IgD-negative memory B cell (primary cell): Measurements from ENCODE around the gene RFX4. TPM values are rescaled to one million over a fixed set of nuclear protein-coding genes. Genes with fewer than 3 reads are reported as not detected.

Experiments
- H3K27ac Mint-ChIP-seq, 3 donors: one replicate each; pipeline ENCODE4 v1.8.0; 2020 to 2022; ENCODE audit warnings: mild to moderate bottlenecking in 3 of 3, mixed read lengths in 3 of 3, moderate library complexity in 1 of 3
- H3K27me3 Mint-ChIP-seq: one replicate; pipeline ENCODE4 v1.8.0; 2021; ENCODE audit warnings: mixed read lengths
- H3K36me3 Mint-ChIP-seq: one replicate; pipeline ENCODE4 v1.8.0; 2020; ENCODE audit warnings: mild to moderate bottlenecking, mixed read lengths
- H3K4me1 Mint-ChIP-seq, 3 donors: one replicate each; pipeline ENCODE4 v1.8.0; 2020 to 2022; ENCODE audit warnings: mixed read lengths in 3 of 3, mild to moderate bottlenecking in 1 of 3
- H3K4me3 Mint-ChIP-seq, 4 donors: one replicate each; pipeline ENCODE4 v1.8.0; 2020 to 2022; ENCODE audit warnings: mild to moderate bottlenecking in 4 of 4, mixed read lengths in 4 of 4, moderate library complexity in 3 of 4
- H3K9me3 Mint-ChIP-seq, 3 donors: one replicate each; pipeline ENCODE4 v1.8.0; 2020 to 2021; ENCODE audit warnings: mixed read lengths in 3 of 3, mild to moderate bottlenecking in 1 of 3
- polyA plus RNA-seq: library from polyadenylated mRNA; unstranded; fragments of 300-500 nt; fragmentation: Illumina TruSeq; gene quantifications from one replicate; pipeline ENCODE4 v1.2.3, GENCODE V29; 2021

RFX4 gene
- polyA plus RNA-seq, 1 donor from 2014 or later, result not detected

DNA sequence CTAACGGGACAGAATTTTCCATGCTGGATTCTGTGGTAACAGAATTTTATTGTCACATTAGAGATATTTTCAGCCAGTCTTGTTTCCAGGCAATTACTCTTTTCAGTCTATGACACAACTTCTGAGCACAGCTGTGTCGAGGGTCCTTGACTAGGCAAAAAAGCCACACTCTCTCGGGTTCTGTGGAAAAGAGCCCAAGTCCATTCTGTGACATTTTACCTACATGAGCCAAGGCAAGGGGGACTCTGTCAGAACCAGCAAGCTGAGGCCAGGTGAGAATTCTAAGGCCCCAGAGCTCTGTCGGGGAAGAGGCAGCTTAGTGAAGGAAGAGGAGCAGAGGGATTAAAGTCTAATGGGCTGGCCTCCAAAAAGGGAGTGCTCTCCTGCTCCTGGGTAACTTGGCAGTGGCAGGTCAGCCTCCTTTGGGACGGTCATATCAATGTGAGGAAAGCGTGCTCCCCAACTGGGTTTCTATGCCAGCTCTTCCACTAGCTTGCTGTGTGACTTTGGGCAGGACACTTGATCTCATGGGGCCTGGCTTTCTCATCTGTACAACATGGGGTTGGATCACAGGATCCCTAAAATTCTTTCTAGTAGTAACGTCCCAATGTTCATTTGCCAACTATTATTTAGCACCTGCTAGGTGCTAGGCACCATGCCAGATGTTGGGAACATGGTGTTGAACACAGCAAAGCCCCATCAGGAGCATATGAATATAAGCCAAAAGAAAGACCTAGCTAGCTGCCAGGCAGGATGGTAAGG, 175.7 kb downstream of the RFX4 start:
- Mint-ChIP-seq H3K9me3 (no peaks in the 10 kb centered on the region), H3K27ac (peak overlapping the region in 2 of 3 donors; percentile 67 to 92), H3K36me3 (peaks cover 7% of the 10 kb centered on the region), H3K4me3 (peak overlapping the region in 2 of 4 donors; percentile 5 to 89), H3K27me3 (no peaks in the 10 kb centered on the region), H3K4me1 (peaks cover 15 to 35% (median 31%) of the 10 kb centered on the region in 3 donors)

DNA sequence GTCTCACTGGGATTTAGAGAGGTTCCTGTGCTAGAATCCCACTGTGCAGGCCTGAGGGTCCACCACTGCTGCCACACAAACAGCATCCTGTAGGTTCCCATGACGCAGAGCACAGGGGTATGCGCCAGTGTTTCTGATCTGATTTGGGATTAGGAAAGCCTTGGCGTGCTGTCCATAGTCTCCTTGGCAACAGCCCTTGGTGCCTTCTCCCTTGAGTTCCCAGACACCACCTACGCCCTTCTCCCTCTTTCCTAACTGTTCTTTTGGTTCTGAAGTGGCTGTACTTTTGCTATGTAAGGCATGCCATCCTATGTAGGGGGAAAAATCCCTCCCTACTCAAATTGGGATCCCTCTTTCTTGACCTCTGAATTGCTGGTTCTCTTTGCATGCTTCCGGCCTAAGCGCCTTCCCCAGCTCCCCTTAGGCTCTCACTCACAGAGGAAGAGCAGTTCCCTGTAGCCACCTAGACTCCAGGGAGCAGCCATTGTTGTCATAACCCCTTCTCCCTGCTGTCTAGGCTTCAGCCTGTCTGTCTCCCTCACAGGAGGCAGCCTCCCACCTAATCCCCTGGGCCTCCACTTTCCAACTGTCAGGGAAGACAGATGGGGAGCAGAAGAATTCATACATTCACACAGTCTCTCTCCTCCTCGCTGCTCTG, 176.9 kb downstream of the RFX4 start:
- H3K36me3 Mint-ChIP-seq, result peaks cover 7% of the 10 kb centered on the region
- H3K27ac Mint-ChIP-seq, result peak overlapping the region; percentile 49 to 96 (median 57)
- H3K4me1 Mint-ChIP-seq, result peaks cover 12 to 24% (median 21%) of the 10 kb centered on the region in 3 donors

DNA sequence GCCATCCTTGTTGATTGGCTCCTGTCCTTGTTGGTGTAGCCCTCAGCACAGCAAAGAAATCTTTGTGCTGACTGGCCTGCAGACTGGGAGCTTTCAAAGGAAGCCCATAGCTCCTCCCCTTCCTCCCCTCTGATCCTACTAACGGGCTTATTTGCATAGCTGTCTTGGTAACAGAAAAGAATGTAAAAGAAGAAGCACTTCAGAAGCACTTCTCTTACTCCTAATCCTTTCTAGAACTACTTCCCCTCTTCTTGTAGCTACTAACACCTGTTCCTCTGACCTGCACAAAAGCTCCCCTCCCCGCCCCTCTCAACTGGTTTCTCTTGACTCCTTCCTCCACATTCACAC, 177.4 kb downstream of the RFX4 start:
- Mint-ChIP-seq H3K9me3 (no peaks in the 10 kb centered on the region), H3K36me3 (peaks cover 7% of the 10 kb centered on the region), H3K27me3 (no peaks in the 10 kb centered on the region), H3K4me1 (peaks cover 12 to 22% (median 19%) of the 10 kb centered on the region in 3 donors), H3K4me3 (peak overlapping the region; percentile 65 to 96 (median 86)), H3K27ac (peak overlapping the region; percentile 49 to 96 (median 57))

More for the DNA sequence above, 176.9 kb downstream of the RFX4 start:
- Mint-ChIP-seq H3K4me3 (peak overlapping the region; percentile 65 to 96 (median 86)), H3K9me3 (no peaks in the 10 kb centered on the region), H3K27me3 (no peaks in the 10 kb centered on the region)

DNA sequence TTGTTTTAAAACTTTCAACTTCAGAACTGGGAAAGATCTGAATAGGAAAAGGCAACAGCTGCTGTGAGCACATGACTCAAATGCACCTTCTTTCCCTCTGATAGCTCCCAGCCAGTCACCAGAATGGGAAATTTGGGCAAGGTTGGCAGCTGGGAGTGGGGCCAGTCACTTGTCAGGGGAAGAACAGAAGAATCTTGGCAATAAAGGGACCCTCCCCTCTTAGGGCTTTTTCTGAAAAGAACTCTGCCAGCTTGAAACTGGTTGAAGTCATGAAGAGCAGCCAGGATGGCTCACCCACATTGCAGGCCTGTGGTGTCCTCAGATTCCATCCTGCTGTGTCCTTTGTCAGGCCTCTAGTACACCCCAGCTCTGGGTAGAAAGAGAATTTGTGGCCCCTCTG, 181.4 kb downstream of the RFX4 start:
- Mint-ChIP-seq H3K27ac (no peak overlapping the region), H3K4me3 (no peak overlapping the region), H3K4me1 (peaks cover 12 to 19% (median 15%) of the 10 kb centered on the region in 3 donors), H3K9me3 (no peaks in the 10 kb centered on the region), H3K27me3 (peaks cover 12% of the 10 kb centered on the region), H3K36me3 (peaks cover 8% of the 10 kb centered on the region)

DNA sequence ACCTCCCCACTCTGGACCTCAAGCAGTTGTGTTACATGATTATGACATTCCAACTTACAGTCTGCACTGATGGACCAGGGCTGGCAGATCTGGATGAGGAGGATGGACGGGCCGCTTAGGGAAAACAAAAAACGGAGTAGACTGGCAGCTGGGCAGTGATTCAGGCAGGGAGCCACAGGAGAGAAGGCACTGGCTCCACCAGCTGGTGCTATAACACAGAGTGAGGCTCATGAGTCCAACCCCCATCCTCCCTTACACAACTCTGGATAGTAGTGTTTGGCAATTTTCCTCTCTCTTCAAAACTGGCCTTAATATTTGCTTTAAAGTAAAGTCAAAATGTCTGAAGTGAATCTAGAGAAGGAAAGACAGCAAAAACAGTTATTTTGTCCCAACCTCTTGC, 181.9 kb downstream of the RFX4 start:
- no peak overlapping the region for H3K27ac Mint-ChIP-seq
- H3K4me1 Mint-ChIP-seq, result peaks cover 12 to 15% (median 13%) of the 10 kb centered on the region in 3 donors
- peaks cover 8% of the 10 kb centered on the region for H3K36me3 Mint-ChIP-seq
- H3K27me3 Mint-ChIP-seq, result peaks cover 14% of the 10 kb centered on the region
- H3K9me3 Mint-ChIP-seq, result no peaks in the 10 kb centered on the region
- H3K4me3 Mint-ChIP-seq, result no peak overlapping the region

DNA sequence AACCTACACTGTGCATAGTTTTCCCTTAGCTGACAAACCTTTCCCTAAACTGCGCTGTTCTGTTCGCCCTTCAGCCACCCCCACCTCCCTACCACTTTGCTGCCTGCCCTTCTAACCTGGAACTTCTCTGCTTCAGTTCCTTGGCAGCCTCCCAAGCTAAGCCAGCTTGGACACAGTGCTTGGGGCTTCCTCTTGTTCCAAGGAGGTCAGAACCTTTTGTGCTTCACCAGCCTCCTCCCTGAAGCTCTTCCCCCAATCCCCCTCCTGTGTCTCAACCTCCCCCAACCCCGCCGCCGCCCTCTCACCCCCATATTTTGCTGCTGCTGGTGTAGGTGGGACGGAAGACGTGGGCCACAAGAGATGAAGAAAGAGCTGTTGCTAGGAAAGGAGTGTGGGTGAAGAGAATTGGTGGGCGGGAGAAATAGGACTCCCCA, 183.6 kb downstream of the RFX4 start:
- Mint-ChIP-seq H3K4me3 (no peak overlapping the region), H3K27ac (no peak overlapping the region), H3K27me3 (peaks cover 14% of the 10 kb centered on the region), H3K9me3 (no peaks in the 10 kb centered on the region), H3K4me1 (no peaks in the 10 kb centered on the region), H3K36me3 (peaks cover 4% of the 10 kb centered on the region)

DNA sequence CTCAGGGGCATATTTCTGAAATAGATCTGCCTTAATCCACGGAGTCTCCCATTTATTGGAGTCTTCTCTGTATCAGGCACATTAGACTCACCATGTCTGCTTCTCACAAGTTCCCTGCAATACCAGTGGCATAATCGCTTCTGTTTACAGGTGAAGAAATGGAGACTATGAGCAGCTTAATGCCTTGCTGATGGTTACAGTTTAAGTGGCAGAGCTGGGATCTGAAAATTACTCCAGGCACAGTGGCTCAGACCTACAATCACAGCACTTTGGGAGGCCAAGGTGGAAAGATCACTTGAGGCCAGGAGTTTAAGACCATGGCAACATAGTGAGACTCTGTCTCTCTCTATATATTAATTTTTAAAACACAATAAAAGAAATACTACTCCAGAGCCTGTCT, 184.4 kb downstream of the RFX4 start:
- H3K36me3 Mint-ChIP-seq, result peaks cover 4% of the 10 kb centered on the region
- H3K4me3 Mint-ChIP-seq, result no peak overlapping the region
- H3K27me3 Mint-ChIP-seq, result peaks cover 14% of the 10 kb centered on the region
- no peak overlapping the region for H3K27ac Mint-ChIP-seq
- no peaks in the 10 kb centered on the region for H3K9me3 Mint-ChIP-seq
- H3K4me1 Mint-ChIP-seq, result no peaks in the 10 kb centered on the region

DNA sequence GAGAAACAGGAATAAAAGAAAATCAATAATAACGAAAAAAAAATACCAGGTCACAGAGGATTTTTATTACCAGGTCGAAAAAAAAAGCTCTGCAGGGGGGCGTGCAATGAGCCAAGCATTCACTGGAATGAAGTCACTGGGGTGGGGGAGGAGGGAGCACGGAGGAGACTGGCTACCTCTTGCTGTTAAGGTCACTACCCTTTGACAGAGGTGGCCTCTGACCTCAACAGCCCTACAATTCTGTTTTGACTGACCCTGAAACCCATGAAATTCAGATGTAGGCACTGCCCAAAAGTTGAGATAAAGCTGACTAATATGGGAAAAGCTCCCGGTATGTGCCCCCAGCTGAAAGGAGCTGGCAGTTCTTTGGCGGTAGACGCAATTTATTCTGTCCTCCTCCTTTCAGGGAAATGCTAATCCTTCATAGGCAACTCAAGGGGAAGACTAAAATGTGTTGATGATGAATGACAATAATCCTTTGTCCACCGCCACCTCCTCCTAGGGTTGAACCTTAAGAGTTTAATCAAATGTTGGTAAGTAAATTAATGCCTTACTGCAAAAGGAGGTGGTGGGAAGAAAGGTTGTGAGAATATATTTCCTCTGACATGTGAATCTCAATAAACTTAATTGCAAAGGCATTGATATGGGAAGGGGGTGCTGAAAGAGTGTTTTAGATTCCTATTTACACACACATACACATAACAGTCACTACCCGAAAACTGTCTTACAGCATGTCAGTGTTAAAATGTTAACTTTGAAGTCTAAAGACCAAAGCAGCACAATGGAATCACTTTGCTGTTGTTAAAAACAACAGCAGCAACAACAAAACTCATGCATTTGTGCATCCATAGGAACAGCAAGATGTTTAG, 185.4 kb downstream of the RFX4 start:
- peak overlapping the region in 1 of 4 donors; percentile 56 for H3K4me3 Mint-ChIP-seq
- no peaks in the 10 kb centered on the region for H3K4me1 Mint-ChIP-seq
- H3K36me3 Mint-ChIP-seq, result peaks cover 4% of the 10 kb centered on the region
- peaks cover 14% of the 10 kb centered on the region for H3K27me3 Mint-ChIP-seq
- H3K9me3 Mint-ChIP-seq, result no peaks in the 10 kb centered on the region
- H3K27ac Mint-ChIP-seq, result no peak overlapping the region

DNA sequence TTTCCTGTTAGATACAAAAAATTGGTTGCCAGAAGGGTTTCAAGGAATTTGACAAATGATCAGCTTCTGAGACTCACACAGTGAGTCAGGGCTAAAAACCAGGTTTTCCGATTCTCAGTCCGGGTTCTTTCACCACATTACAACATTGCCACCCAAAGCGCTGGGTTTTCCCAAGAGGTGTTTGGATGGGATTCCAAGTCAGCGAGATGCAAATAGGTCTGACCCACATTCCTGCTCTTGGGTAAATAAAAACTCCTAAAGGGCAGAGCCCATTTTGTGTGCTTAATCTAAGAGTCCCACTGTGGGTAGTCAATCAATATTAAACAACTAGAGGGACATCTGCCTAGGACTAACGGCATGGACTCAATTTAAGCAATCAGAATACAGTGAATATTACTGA, 186.3 kb downstream of the RFX4 start:
- peaks cover 14% of the 10 kb centered on the region for H3K27me3 Mint-ChIP-seq
- H3K27ac Mint-ChIP-seq, result no peak overlapping the region
- H3K4me3 Mint-ChIP-seq, result no peak overlapping the region
- H3K36me3 Mint-ChIP-seq, result peaks cover 7% of the 10 kb centered on the region
- H3K4me1 Mint-ChIP-seq, result peaks cover 0 to 5% (median 3%) of the 10 kb centered on the region in 3 donors
- H3K9me3 Mint-ChIP-seq, result no peaks in the 10 kb centered on the region

DNA sequence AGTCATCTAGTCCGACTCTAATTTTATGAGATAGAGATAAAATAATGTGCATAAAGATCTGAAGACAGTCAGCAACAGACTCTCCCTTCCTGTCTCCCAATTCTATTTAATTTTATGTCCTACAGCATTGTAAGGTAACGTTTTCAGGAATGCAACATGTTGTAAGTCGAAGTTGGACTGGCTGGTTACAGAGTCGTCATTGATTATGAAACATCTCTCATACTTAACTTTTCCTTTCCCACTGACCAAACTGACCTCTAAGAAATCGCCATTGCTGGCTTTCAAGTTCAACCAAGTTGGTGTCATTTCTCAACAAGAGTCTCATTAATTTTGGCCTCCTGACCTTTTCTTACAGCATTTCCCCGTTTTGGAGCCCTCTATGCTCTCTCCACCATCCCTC, 186.7 kb downstream of the RFX4 start:
- Mint-ChIP-seq H3K36me3 (peaks cover 8% of the 10 kb centered on the region), H3K4me3 (no peak overlapping the region), H3K27me3 (peaks cover 14% of the 10 kb centered on the region), H3K27ac (no peak overlapping the region), H3K9me3 (no peaks in the 10 kb centered on the region), H3K4me1 (peaks cover 0 to 6% (median 6%) of the 10 kb centered on the region in 3 donors)

DNA sequence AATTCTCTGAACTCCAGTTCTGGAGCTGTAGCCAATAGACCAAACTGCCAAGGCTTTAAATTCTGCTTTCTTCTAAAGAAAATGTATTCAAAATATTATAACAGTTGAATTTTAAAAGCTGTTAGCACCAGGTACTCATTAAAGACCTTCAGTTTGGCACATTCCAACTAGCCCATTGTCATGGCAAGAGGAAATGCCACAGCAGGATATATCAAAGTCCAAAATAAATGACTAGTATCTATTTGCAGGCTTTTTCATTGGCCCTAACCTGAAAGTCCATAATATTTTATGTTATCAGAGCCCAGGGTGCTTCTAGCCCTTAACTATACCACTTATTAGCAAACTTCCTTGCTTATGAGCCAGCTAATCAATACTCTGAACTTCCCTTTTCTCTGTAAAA, 188.6 kb downstream of the RFX4 start:
- Mint-ChIP-seq H3K36me3 (peaks cover 8% of the 10 kb centered on the region), H3K9me3 (no peaks in the 10 kb centered on the region), H3K4me3 (no peak overlapping the region), H3K27ac (no peak overlapping the region), H3K27me3 (peaks cover 14% of the 10 kb centered on the region), H3K4me1 (peaks cover 13 to 20% (median 18%) of the 10 kb centered on the region in 3 donors)

DNA sequence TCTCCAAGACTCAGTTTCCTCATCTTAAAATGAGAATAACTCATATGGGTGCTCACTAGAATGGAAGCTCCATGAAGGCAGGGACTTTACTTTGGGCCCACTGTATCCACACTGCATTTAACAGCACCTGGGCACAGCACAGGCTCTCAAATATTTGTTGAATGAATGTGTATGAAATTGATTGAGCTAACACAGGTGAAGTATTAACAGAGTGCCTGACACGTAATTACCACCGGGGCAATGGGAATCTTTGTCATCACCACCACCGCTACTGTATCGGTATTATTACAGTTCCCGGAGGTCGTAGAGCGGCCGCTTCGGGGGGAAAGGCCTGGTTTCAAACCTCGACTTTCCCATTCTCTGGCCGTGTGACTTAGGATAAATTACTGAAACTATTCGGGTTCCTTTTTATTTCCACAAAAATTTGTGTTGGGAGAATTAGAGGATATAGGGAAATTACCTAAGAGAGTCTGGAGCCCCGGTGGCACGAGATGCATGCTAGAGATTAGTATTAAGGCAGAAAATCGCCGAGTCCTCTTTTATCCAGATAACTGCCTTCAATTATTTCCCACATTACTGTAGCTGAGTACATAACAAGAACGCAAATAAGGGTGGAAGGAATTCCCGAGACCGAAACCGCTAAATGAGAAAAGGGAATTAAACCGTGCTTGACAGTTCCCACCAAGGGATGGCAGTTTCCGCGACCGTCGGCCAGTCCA, 190.6 kb downstream of the RFX4 start:
- Mint-ChIP-seq H3K36me3 (peaks cover 3% of the 10 kb centered on the region), H3K4me1 (peaks cover 19 to 25% (median 25%) of the 10 kb centered on the region in 3 donors), H3K27ac (peak overlapping the region; percentile 35 to 99 (median 96)), H3K9me3 (no peaks in the 10 kb centered on the region), H3K4me3 (peak overlapping the region; percentile 94 to 100 (median 98)), H3K27me3 (peaks cover 8% of the 10 kb centered on the region)

DNA sequence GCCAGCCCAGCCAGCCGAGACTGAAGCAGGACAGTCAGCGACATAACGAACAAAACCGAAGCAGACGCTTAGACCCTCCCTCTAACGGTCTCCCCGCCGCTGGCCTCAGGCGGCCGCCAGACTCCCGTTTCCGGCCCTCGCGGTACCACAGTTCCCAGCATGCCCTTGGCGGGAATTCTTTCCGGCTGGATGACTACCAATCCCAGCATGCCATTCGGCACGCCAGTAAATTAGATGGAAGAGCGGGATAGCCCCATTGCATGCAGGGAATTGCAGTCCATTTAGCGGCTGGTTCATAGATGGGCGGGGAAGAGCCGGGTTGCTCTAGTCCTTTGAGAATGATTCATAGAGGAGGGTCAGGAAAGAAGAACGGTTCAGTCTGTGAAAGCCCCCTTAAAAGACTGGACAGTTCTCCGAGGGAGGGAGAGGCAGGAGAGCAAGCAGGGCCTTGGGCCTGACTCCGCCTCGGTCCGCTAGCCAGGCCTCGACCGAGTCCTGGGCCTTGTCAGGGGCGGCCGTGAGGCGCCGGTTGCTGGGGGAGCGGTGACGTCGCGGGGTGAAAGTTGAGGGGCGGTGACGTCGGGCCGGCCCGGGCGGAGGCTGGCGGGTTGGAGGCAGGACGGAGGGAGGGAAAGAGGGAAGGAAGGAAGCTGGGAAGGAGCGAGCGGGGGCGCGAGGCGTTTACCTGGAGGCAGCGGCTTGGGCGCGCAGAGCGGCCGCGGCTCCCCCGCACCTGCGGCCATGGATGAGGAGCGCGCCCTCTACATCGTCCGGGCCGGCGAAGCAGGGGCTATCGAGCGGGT, 191.4 kb downstream of the RFX4 start, which contains the start of gene RIC8B:
Gene RIC8B (plus strand): TSS at position 678 of the 803 bp plus-strand sequence. CDS start 64 bp downstream, at position 742.
- H3K4me1 Mint-ChIP-seq, result peaks cover 19 to 25% (median 25%) of the 10 kb centered on the region in 3 donors

More for the DNA sequence above, 191.4 kb downstream of the RFX4 start, which contains the start of gene RIC8B:
- Mint-ChIP-seq H3K9me3 (no peaks in the 10 kb centered on the region), H3K36me3 (peaks cover 3% of the 10 kb centered on the region), H3K27me3 (peaks cover 2% of the 10 kb centered on the region), H3K27ac (peak within 1 kb of the TSS; percentile 35 to 99 (median 96)), H3K4me3 (peak within 1 kb of the TSS; percentile 94 to 100 (median 98))
